Activated T-cell treated with anti-CD3 and anti-CD28 coated beads for 24 hours (primary cell): ENCODE results near the gene SMAD6.

Experiments used
- DNase-seq: peaks from one replicate; pipeline ENCODE4 v3.0.0-alpha.2; 2020; ENCODE audit warnings: low read depth

The SMAD6 gene

DNA sequence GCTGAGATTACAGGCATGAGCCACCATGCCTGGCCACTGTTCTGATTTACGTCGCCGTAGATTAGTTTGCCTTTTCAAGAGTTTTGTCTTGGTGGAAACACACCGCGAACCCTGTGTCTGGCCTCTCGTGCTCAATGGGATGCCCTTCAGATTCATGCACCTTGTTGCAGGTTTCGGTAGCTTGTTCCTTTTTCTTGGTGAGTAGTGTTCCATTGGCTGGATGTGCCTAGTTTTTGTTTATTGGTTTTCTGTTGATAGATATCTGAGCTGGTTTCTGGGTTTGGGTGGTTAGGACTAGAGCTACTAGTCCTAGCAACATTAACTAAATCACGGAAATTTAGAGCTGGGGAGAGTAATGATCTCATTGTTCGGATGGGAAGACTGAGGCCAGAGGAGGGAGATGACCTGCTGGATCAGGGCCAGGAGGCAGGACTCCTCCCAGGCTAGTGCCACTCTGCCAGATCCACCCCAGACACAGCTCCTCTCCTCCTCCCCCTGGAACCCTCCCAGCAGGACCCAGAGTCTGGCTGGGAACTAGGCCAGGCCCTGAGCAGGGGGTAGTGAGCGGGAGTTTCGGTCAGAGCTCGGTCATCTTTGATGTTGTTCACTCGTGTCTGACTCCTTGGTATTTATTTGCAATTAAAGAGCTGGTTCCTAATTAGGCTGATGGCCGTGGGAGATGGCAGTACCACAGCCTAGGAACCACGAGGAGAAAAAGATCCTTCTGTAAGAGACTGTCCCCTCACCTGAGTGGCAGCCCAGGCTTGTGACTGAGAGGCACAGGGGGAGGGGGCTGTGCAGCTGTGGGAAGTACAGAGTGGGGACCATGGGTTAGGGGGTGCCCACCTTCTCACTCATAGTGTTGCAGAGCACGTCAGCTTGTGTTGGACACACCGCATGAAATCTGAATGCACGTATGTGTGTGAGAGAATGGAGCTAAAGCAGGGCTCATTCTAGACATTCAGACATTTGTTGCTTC, 73.4 kb downstream of the SMAD6 start:
- DNase-seq: no peak

DNA sequence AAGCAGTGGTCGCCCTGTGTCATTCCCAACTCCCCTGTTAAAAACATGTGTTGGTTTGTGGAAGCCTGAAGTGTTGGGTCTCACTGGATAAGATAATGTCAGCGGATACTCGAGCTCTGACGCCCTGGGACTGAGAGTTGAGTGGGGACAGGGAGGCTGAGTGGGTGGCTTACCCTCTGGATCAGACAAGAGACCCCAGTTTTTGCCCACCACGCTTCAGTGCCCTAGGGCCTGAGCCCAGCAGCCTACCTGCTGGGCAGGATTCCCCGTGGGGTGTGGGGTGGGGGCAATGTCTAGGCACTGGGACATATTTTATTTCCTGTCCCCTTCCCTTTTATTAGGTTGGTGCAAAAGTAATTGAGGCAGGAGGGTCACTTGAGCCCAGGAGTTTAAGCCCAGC, 75.0 kb downstream of the SMAD6 start:
- DNase-seq: no peak

DNA sequence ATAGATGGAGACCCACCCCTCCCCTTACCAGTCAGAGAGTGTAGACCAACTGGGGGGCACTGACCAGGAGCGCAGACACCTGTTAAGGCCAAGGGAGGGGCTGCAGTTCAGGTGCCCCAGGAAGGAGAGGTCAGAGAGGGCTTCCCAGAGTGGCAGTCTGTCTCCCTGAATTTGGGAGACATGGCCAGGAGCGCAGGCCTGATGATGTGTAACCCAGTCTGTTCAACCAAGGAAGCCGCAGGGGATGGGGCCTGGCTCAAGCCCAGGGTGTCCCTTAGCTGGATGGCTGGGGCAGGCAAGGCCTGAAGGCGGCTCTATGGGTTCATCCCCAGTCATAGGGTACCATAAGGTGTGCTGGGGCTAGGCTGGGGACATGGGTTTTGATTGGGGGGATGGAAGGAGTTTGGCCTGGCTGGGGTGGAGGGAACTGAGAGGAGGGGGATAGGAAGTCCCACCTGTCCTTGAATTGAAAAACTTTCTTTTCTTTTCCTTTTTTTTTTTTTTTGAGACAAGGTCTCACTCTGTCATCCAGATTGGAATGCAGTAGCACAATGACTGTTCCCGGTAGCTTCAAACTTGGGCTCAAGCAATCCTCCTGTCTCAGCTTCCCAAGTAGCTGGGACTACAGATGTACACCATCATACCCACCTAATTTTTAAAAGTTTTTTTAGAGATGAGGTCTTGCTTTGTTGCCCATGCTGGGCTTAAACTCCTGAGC, 75.7 kb downstream of the SMAD6 start:
- no peak for DNase-seq

DNA sequence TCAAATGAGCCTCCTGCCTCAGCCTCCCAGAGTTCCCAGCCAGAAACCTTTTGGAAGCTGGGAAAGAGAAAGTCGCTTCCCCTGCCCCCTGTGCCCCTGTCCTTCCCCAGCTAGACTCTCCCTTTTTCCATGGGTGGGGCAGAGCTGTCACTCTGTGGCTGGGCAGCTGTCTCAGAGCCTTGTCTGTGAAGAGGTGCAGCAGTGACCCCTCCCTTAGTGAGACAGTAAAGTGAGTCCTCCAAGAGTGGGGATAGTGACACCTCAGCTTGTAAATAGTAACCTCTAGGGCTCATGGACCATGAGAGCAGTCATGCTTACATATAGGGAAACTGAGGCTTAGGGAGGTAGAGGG, 76.3 kb downstream of the SMAD6 start:
- DNase-seq: no peak

DNA sequence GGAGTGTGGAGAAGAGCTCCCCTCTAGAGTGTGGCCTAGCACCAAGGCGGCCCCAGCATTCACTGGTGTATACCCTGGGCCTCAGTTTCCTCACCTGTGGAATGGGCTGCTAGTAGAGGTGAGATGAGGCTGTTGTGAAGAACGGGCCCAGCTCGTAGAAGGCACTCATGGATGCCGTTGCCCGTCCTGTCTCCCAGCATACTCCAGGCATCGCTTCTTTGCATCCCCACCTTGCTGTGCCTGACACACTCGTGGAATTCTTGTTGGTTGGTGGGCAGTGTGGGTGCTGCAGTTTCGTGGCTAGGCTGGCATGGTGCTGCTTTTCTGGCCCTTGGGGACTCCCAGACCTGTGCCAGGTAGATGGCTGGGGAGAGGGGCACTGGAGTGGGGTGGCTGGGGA, 76.7 kb downstream of the SMAD6 start:
- DNase-seq: no peak

DNA sequence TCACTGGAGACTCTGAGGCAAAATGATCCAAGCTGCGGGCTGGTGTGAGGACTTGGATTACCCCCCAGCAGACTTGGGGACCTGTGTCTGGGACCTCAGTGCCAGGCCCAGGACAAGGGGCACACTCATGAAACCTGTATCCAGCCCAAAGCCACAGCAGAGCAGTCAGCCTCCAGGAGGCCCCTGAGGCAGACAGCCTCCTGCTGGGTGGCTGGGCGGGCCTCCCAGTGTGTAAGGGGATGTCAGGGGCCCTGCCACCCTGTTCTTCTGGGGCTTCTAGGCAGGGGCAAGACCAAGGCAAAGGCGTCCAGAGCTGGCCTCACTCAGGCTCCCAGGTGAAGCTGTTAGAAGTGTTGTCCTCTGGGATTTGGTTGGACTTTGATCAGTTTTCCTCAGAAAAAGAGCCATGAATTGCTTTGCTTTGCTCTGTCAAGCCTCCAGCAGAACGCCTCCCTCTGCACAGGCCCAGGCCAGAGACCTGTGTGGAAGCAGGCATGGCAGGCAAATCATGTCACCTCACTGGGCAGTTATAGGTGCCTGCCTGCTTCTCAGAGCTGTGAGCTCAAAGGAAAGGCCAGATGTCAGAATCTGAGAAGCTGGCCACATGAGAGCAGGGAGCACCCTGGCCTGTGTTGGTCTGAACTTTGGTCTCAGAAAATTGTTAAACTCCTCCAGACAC, 77.4 kb downstream of the SMAD6 start:
- no peak for DNase-seq

DNA sequence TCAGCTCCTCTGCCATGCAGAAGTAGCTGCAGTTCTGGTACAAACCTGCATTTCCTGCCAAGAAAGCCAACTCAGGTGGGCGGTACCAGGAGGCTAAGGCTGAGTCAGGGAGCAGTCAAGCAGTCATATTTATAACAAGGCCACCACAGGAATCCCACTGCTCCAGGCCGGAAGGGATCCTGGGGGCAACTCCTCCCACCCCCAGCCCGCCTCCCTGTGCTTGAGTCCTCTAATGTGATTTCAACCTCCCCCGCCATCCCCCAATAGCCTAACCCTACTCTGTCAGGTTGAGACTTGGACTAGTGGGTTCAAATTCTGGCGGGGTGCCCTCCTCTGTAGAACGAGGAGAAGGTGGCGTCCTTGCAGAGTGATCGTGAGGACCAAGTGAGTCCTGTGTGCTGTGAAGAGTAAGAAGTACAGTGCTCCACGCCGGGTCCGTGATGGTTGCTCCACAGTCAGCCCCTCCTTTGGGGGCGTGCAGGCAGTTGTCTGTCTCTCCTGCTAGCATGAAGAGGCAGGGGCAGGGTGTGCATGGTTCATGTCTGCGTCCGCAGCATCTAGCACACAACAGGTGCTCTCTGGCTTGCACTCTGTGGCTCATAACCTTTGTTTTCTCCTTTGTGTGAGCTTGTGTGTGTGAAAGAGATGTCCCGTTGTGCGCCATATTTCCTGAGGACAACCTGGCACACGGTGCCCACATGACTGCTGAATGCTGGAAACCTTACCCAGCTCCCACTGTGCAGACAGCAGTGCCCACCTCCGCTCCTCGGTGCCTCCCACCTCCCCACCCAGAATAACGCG, 78.3 kb downstream of the SMAD6 start:
- DNase-seq: no peak

DNA sequence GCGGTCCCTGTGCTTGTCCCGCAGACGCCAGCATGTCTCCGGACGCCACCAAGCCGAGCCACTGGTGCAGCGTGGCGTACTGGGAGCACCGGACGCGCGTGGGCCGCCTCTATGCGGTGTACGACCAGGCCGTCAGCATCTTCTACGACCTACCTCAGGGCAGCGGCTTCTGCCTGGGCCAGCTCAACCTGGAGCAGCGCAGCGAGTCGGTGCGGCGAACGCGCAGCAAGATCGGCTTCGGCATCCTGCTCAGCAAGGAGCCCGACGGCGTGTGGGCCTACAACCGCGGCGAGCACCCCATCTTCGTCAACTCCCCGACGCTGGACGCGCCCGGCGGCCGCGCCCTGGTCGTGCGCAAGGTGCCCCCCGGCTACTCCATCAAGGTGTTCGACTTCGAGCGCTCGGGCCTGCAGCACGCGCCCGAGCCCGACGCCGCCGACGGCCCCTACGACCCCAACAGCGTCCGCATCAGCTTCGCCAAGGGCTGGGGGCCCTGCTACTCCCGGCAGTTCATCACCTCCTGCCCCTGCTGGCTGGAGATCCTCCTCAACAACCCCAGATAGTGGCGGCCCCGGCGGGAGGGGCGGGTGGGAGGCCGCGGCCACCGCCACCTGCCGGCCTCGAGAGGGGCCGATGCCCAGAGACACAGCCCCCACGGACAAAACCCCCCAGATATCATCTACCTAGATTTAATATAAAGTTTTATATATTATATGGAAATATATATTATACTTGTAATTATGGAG, 79.1 kb downstream of the SMAD6 start:
- no peak for DNase-seq

DNA sequence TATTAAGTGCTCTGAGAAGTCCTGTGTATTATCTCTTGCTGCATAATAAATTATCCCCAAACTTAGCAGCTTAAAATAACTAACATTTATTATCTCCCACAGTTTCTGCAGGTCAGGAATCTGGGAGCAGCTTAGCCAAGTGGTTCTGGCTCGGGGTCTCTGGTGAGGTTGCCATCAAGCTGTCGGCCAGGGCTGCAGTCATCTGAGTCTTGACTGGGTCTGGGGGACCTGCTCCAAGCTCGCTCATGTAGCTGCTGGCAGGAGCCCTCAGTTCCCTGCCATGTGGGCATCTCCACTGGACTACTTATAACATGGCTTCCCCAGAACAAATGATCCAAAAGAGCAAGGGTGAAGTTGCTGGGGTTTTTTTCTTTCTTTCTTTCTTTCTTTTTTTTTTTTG, 80.7 kb downstream of the SMAD6 start:
- DNase-seq: no peak

DNA sequence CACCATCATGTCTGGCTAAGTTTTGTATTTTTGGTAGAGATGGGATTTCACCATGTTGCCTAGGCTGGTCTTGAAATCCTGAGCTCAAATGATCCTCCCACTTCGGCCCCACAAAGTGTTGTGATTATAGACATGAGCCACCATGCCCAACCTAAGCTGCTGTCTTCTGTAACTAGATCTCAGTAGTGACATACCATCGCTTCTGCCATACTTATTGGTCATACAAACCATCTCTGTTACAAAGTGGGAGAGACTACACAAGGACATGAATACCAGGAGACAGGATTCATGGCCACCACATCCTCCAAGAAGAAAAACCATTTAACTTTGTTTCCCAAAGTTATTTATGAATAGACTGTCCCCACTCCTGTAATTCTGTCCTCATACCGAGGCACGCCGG, 81.3 kb downstream of the SMAD6 start:
- no peak for DNase-seq

DNA sequence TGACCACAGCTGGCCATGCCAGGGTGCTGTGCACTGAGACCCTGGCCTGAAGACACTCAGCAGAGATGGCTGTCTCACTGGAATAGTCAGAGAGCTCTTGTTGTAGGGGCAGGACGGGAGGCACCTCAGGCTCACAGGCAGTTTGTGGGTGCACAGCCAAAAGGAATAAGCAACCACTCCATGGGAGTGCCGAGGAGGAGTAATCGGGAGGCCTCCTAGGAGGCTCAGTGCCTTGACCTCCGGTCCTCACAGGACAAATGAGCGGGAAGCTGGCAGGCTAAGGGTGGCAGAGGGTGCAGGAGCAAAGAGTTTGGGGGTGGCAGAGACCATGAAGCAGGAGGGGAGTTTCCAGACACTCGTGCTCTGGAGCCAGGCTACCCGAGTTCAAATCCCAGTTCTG, 81.7 kb downstream of the SMAD6 start:
- DNase-seq: no peak

DNA sequence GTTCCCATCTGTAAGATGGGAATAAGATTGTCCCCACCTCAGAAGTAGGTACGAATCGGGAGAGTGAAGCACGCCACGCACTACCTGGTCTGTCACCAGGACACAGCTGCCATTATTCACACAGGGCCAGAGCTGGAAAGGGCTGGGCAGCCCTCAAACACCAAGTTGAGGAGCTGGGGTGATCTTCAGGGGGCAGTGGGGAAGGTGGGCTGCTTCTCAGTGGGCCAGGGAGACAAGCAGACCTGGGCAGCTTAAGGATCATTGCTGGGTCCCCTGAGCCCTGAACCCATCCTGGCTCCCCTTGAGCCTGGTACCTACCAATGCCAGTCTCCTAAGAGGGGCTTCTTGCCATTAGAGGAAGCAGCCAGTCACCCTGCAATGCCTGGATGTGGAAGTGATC, 82.1 kb downstream of the SMAD6 start:
- DNase-seq: no peak

DNA sequence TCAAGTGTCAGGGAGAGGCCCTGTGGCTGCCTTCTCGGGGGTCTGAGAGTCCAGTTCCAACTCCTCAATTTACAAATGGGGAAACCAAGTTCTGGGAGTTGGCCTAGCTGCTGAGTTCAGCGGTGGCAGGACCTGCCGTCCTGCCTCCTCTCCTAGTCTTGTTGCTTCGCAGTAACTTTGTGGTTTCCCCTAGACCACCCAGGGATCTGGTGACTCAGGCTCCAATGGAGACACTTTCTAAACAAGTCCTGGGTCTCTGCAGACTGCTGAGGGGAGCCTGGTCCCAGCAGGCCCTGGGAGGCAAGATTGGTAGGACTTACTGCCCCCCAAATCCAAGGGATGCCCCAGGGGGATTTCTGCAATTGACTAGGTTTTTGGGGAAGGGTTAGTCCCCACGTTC, 83.6 kb downstream of the SMAD6 start:
- no peak for DNase-seq

DNA sequence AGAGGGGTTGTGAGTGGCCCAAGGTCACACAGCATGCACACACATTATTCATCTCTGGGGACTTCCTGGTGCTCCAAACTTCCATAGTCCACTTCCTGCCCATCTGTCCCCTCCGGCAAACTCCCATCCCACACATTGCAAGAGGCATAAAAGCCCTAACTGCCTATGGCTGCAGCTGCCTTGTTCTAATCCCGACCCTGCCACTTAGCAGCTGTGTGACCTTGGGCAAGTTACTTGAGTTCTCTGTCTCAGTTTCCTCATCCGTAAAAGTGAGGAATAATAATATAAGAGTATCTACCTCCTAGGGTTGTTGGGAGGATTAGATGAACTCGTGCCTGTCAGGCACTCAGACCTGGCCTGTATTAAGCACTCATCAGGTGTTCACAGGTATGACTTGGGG, 84.2 kb downstream of the SMAD6 start:
- no peak for DNase-seq

DNA sequence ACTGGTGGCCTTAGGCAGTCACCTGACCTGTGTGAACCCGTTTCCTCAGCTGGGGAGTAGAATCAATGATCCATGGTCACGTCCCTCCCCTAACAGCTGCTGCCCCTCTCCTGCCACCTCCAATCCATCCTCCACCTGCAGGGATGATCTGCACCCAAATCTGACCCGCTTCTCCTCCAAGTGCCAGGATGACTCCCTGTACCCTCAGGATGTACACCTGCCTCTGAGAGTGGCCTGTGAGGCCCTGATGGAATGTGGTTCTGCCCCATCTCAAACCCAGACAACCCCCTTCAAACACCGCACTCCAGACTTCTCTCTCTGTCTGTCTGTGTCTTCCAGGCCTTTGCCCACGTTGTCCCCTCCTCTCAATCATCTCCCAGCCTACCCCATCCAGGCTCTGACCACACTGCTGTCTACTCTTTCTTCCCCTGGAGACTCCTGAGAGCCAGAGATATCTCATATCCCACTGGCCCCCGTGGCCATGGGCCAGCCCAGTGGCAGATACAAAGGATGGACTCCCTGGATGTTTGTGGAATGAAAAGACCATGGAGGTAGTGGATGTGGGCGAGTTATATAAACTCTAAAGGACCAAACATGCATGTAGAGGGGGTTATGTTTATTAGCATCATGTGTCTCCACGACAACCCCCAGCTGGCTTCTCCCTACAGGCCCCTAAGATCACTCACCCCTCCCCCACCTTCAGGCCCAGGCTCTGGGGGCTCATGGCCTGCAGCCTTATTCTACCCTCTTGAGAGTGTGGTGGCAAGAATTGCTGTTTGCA, 84.9 kb downstream of the SMAD6 start:
- DNase-seq: no peak

DNA sequence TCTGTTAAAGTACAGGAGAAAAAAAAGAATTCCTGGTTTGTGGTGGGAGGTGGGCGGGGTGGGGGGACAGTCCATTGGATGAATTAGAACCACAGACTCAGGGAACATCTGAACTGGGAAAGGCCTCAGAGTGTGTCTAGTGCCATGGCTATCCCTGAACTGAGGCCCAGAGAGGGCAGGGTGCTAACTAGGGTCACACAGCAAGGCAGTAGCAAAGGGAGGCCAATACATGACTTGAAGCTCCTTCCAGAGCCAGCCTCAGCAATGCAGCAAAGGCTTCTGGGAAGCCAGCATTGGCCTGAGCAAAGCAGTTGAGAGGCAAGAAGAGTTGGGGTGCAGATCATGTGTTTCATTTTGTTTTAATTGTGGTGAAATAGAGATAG, 85.4 kb downstream of the SMAD6 start:
- DNase-seq: no peak

DNA sequence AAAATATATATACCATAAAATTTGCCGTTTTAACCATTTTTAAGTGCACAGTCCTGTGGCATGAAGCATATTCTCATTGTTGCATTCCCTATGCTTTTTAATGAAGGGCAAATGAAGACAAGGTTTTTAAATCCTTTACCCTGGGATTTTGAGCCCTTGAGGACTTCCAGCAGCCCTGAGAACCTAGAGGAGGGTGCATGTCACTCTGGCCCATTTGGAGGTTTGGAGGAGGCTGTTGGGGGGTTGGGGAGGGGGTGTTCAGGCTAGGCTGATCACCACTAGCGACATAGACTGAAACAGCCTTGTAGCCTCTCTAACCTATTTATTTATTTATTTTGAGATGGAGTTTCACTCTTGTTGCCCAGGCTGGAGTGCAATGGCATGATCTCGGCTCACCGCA, 86.0 kb downstream of the SMAD6 start:
- no peak for DNase-seq

DNA sequence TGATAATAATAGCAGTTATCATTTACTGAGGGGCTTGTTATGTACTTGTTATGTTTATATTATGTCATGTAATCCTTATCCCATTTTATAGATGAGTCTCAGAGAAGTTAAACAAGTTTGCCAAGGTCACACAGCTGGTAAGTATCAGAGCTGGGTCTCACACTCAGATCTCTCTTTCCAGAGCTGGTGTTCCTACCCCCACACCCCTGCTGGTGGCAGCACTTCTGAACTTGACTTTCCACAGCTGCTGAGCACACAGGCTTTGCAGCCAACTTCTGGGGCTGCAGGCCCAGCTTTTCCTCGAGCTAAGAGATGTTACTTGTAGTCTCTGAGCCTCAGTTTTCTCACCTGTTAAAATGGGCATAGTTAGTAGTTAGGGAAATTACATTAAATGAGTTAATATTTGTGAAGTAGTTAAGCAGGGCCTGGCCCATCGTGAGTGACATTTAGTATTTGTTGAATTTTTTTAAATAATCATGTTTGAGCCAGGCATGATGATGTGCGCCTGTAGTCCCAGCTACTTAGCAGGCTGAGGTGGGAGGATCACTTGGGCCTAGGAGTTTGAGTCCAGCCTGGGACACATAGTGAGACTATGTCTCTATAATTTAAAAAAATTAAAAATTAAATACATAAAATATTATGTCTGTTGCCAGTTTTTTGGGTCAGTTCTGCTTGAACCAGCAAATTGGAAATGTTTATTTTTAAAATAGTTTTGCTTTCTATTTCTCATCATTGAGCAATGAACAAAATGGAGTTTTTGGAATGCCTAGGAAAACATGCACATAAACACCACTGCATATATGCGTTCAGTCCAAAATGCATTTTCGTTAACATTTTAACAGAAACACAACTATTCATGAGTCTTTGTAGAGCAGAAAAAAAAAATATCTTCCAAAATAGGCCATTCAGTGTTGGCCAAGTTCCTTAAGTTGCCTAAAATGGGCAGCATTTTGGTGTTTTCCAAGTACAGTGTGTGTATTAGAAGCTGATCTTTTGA, 87.3 kb downstream of the SMAD6 start:
- DNase-seq: no peak

DNA sequence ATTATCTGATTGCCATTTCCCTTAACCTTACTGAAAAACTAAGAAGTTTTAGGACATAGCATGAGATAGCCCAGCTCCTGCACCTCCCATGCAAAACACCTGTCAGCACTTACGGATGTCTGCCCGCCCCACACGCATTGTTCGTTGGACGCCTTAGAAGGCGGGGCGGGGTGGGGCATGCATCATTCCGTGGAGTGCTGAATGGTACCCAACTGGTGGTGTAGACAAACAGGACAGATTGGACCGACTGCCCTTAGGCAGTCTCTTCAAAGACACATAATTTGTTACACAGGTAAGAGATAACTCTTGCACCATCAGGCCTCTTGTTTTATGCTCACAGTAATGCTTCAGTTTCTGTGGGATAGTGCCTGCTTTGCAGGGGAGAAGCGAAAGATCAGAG, 93.8 kb downstream of the SMAD6 start:
- no peak for DNase-seq
